ENCODE measurements around the gene LTA4H.

LTA4H gene

DNA sequence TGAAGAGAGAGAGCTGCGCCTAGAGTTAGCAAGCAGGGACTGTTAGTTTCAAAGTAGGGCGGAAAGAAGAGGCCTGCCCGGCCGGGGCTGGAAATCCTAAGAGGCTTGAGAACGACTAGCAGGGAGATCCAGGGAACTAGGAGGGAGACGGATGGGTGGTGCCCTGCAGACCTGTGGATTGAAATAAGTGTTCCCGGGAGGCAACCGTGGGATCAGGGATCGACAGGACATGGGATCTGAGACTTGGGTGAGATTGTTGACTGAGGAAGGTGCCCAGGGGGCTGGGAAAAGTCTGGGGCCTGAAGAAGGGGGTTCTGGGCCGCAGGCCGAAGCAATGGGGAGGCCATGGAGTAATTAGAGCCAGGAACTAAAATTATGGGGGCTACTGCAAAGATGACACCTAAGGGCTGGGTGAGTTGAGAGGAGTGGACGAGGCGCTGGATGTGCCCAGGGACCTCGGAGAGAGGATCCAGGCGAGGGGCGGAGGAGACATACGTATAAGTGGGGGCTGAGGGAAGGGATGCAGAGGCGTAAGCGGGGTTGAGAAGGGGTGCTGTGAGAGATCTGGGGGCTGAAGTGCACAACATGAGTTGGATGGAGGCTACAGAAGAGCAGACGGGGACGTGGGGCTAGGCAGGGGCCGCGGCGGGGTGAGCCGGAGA, 635 bp downstream of the LTA4H start:
- no peak for DNase-seq (ENCODE audit: low spot score)

DNA sequence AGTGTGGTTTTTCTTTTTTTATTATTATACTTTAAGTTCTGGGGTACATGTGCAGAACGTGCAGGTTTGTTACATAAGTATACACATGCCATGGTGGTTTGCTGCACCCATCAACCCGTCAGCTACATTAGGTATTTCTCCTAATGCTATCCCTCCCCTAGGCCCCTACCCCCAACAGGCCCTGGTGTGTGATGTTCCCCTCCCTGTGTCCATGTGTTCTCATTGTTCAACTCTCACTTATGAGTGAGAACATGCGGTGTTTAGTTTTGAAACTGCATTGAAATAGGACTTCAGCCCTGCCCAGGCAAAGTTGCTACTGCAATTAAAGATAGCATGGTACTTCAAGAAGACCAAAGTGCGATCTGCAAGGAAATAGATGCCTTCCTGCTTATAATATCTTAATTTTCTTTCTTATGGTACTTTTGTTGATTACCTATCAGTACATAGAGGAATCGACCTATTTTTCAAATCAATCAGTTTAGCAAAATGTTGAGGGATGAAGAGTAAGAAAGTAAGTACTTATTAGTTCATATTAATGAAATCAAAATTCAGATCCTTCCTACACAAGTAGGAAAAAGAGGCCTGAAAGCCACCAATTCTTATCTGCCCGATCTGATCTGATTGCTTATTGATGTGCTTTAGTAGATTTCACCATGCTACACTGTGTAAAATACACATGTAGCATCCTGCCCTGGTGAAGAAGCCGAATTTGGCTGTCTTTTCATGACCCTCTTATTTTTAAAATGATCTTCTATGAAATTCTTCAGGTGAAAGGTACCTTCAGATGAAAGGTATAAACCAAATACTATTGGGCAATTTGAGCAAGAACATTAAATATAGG, 1.6 kb downstream of the LTA4H start:
- no peak for DNase-seq (ENCODE audit: low spot score)

DNA sequence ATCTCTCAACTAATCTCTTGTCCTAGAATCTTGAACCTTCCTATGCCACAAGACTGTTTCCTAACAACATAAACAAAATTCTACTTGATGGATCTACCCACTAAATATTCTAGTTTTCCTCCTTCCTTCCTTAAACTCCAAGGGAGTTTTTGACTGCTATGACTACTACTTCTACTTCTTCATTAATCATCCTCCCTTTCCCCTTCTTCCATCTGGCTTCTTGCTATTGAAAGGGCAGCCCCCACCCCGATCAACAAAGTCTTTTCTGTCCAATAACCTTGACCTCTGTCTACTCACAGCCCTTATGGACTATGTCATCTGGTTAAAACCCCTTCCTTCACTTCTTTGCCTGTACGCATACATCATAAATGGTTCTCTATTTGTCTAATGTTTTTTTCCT, 5.6 kb downstream of the LTA4H start:
- no peak for DNase-seq (ENCODE audit: low spot score)

DNA sequence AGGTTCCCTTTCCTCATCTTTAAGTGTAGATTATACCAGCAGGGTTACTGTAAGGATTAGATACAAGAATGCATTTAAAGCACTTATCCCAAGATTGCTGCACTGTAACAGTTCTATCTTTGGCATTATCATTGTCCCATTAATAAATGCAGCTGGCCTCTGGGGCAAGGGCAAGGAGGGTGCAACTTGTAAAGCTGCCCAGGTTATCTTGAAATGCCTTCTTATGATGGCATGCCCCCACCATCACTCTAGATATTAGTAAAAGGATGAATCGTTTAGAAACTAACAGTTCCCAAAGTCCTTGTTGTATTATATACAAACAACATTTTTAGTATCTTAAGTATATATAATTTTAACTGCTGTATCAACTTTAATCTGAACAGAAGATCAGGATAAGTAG, 6.8 kb downstream of the LTA4H start:
- DNase-seq (ENCODE audit: low spot score), result no peak

DNA sequence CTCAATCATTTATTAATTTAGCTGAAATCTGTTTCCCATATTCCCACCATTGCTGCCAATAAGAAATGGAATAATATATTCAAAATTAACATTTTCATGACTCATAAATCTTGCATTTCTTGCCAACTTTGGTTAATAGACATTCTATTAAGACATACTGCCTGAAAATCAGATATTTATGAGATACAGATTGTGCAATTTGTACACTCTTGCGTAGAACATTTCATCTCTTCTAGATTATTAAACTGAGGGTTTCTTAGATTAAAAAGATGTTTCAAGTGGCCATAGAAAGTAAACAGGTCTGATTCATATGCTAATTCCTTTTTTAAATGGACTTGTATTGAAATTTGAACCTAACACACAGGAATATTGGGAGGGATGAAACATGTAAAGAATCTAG, 9.1 kb downstream of the LTA4H start:
- no peak for DNase-seq (ENCODE audit: low spot score)

DNA sequence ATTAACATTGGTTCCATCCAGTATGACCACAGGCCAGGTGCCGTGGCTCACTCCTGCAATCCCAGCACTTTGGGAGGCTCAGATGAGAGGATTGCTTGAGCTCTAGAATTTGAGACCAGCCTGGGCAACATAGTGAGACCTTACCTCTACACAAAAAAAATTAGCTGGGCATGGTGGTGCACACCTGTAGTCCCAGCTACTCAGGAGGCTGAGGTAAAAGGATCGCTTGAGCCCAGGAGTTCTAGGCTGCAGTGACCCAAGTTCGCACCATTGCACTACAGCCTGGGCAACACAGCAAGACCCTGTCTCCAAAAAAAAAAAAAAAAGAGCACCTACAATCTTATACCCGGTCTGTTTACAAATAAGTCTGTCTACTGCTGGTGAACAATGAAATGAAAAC, 9.9 kb downstream of the LTA4H start:
- DNase-seq (ENCODE audit: low spot score), result no peak

- peak; percentile 52 for DNase-seq (ENCODE audit: low spot score)
Measured at GRCh38 chr12:96020314-96021003, 14.9 kb downstream of the LTA4H start.

GRCh38 chr12:96015672-96016071, 19.7 kb downstream of the LTA4H start:
- no peak for DNase-seq (ENCODE audit: low spot score)

- no peak for DNase-seq (ENCODE audit: low spot score)
Measured at GRCh38 chr12:96014943-96015599, 20.3 kb downstream of the LTA4H start.

DNA sequence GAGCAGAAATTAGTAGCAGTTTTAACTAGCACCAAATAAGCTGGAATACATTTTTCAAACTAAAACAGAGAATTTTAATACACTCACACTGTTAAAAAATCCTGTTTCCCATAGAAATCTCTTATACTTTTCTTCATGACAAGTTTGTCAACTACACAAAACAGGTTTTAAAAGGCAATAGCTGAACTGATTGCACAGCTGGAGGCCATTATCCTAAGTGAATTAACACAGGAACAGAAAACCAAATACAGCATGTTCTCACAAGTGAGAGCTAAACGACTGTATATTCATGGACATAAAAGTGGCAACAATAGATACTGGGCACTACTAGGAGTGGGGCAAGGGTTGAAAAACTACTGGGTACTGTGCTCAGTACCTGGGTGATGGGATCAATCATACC, 27.7 kb downstream of the LTA4H start:
- no peak for DNase-seq (ENCODE audit: low spot score)

GRCh38 chr12:96006727-96007126, 28.7 kb downstream of the LTA4H start:
- DNase-seq (ENCODE audit: low spot score), result no peak

GRCh38 chr12:96000858-96001257, 34.5 kb downstream of the LTA4H start:
- DNase-seq (ENCODE audit: low spot score), result no peak

DNA sequence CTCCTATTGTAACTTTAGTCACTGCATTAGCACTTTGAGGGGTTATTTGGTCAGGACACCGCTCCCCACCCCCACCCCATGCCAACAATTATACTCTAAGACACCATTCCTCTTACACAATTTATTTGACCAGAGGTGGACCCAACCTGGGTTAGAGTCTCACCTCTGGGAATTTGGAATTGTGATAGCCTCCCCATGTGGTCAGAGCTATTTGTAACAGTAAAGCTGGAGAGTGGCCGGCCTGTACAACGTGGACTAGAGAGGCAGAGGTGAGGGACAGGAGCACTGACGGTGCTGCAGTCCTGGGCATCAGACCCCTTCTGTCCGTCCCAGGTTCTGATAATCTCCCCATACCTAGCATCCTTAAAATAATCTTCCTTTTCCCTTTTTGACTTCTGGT, 35.9 kb downstream of the LTA4H start:
- DNase-seq (ENCODE audit: low spot score), result no peak

DNA sequence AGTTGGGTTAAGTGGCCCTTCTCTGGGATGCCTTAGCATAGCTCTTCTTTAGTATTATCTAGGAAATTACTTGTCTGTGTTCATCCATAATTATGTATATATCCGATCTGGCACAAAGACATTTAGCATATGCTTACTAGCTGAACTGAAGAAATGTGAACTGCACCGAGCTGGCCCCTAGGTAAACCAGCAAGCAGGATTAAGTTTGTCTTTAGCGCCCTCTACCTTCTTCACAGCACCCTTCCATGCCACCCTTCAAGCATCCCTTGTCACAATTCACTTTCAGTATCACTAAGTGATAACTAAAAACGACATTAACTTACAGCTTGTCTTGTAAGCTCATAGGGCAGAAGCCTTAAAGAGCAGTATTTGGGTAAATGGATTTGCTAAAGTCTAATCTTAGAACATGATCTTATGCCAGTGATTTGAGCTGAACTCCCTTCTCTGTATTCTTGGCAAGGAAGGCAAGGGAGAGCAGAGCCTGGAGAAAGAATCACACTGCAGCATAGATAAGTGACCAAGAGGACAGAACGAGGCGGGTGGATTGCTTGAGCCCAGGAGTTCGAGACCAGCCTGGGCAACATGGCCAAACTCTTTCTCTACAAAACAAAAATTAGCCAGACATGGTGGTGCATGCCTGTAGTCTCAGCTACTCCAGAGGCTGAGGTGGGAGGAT, 36.6 kb downstream of the LTA4H start:
- peak; percentile 84 for DNase-seq (ENCODE audit: low spot score)

- DNase-seq (ENCODE audit: low spot score), result no peak
Measured at GRCh38 chr12:95997911-95998510, 37.4 kb downstream of the LTA4H start.

- no peak for DNase-seq (ENCODE audit: low spot score)
Measured at GRCh38 chr12:95997276-95997675, 38.1 kb downstream of the LTA4H start.

DNA sequence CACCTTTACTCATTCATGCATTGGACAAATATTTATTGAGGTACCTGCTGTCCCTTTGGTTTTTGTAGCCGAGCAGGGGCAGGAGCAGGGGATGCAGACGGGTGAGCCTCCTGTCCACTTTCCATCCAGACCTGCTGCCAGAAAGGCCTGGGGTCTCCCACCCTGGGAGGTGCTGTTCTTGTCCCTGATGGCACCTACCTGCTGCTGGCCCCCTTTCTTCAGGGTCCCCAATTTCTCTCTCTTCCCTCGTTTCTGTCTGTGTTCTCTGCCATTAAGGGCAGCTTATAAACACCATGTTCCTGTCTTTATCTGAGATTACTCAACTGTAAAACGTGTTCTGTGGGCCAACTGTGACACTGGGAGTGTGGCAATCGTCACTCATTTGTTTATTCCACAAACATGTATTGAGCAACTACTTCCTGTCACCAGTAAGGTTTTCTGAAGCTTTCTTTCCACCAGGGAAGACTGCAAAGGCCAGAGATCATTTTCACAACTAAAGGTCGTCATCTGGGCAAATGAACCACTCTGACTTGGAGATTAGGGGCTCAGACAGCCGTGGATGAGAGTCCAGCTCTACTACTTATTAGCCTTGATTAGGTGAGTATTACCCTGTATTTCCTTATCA, 39.2 kb downstream of the LTA4H start, which contains the start of gene HAL:
Gene HAL, minus strand, starts transcription at position 311 of the 625 bp plus-strand sequence. CDS start 434 bp downstream, outside the sequence.
- DNase-seq (ENCODE audit: low spot score), result no peak

GRCh38 chr12:95995238-95996031, 40.0 kb downstream of the LTA4H start:
- DNase-seq (ENCODE audit: low spot score), result no peak

GRCh38 chr12:95994476-95994875, 40.9 kb downstream of the LTA4H start:
- DNase-seq (ENCODE audit: low spot score), result no peak

GRCh38 chr12:95993907-95994306, 41.5 kb downstream of the LTA4H start:
- no peak for DNase-seq (ENCODE audit: low spot score)

Data from NAMALWA (cell line).